ENCODE results near the gene BCKDHB.

GRCh38 chr6:80304014-80304413 lies 197.5 kb downstream of the BCKDHB start:
- TF ChIP-seq, protein P1, sequence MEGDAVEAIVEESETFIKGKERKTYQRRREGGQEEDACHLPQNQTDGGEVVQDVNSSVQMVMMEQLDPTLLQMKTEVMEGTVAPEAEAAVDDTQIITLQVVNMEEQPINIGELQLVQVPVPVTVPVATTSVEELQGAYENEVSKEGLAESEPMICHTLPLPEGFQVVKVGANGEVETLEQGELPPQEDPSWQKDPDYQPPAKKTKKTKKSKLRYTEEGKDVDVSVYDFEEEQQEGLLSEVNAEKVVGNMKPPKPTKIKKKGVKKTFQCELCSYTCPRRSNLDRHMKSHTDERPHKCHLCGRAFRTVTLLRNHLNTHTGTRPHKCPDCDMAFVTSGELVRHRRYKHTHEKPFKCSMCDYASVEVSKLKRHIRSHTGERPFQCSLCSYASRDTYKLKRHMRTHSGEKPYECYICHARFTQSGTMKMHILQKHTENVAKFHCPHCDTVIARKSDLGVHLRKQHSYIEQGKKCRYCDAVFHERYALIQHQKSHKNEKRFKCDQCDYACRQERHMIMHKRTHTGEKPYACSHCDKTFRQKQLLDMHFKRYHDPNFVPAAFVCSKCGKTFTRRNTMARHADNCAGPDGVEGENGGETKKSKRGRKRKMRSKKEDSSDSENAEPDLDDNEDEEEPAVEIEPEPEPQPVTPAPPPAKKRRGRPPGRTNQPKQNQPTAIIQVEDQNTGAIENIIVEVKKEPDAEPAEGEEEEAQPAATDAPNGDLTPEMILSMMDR (IDR thresholded peaks at IDR 0.05), result no peak
- TF ChIP-seq ZNF232 (CRISPR knock-in tag; IDR thresholded peaks at IDR 0.05) (no peak), RELA (CRISPR knock-in tag; IDR thresholded peaks at IDR 0.05; ENCODE audit: borderline replicate concordance) (no peak), MXD4 (CRISPR knock-in tag; IDR thresholded peaks at IDR 0.05; ENCODE audit: borderline replicate concordance) (no peak), FOXJ3 (CRISPR knock-in tag; IDR thresholded peaks at IDR 0.05; ENCODE audit: borderline replicate concordance) (no peak), GABPB1 (CRISPR knock-in tag; IDR thresholded peaks at IDR 0.05) (no peak), ATF1 (CRISPR knock-in tag; IDR thresholded peaks at IDR 0.05) (no peak), FOXK1 (CRISPR knock-in tag; IDR thresholded peaks at IDR 0.05) (no peak), TEAD1 (CRISPR knock-in tag; IDR thresholded peaks at IDR 0.05) (no peak)
- TF ChIP-seq, protein P2, sequence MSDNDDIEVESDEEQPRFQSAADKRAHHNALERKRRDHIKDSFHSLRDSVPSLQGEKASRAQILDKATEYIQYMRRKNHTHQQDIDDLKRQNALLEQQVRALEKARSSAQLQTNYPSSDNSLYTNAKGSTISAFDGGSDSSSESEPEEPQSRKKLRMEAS (CRISPR knock-in tag; IDR thresholded peaks at IDR 0.05), result no peak
- TF ChIP-seq, protein P3, sequence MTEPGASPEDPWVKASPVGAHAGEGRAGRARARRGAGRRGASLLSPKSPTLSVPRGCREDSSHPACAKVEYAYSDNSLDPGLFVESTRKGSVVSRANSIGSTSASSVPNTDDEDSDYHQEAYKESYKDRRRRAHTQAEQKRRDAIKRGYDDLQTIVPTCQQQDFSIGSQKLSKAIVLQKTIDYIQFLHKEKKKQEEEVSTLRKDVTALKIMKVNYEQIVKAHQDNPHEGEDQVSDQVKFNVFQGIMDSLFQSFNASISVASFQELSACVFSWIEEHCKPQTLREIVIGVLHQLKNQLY (CRISPR knock-in tag; IDR thresholded peaks at IDR 0.05), result no peak
- TF ChIP-seq, protein P4, sequence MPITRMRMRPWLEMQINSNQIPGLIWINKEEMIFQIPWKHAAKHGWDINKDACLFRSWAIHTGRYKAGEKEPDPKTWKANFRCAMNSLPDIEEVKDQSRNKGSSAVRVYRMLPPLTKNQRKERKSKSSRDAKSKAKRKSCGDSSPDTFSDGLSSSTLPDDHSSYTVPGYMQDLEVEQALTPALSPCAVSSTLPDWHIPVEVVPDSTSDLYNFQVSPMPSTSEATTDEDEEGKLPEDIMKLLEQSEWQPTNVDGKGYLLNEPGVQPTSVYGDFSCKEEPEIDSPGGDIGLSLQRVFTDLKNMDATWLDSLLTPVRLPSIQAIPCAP (CRISPR knock-in tag; IDR thresholded peaks at IDR 0.05), result no peak
- TF ChIP-seq, protein P5, sequence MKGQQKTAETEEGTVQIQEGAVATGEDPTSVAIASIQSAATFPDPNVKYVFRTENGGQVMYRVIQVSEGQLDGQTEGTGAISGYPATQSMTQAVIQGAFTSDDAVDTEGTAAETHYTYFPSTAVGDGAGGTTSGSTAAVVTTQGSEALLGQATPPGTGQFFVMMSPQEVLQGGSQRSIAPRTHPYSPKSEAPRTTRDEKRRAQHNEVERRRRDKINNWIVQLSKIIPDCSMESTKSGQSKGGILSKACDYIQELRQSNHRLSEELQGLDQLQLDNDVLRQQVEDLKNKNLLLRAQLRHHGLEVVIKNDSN (CRISPR knock-in tag; IDR thresholded peaks at IDR 0.05), result no peak

All from WTC11 (cell line).